Measurements from ENCODE around the gene POPDC2. TPM values are rescaled to one million over a fixed set of nuclear protein-coding genes. Genes with fewer than 3 reads are reported as not detected.
"Not testable (repeated sequence)": the region's sequence is repeated elsewhere in the genome, so short reads cannot be mapped to it uniquely, and the experiment has no call there.

The POPDC2 gene
- total and polyA plus RNA-seq, 9 donors = 8.6 to 30.2 (median 13.6) TPM

DNA sequence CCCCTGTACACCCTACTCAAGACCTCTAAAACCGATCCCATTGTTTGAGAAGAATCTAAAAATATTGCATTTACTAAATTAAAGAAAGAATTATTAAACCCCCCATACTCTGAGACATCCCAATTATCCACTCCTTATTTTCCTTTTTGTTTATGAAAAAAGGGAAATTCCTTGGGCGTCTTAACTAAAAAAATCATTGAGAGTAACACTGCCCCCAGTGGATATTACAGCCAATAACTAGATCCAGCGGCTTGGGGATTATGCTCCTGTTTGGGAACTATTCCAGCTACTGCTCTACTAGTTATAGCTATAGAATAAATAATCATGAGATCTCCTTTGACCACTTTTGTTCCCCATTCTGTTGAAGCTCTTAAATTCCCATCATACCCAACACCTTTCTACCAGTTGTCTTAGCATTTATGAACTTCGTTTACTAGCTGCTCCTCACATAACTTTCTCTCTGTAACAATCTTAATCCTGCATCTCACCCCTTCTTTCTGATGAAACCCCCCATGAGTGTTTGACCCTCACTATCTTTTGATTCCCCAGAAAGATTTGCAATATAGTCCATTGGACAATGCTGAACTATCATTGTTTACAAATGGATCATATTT is 29.8 kb upstream of the POPDC2 start:
- H3K4me3 ChIP-seq (ENCODE audit: low read length) = no peak overlapping the region
- H3K36me3 ChIP-seq (ENCODE audit: control insufficient read depth, insufficient read depth, low read length) = no peaks in the 10 kb centered on the region
- no peak overlapping the region for H3K27ac ChIP-seq (ENCODE audit: low read length)
- no peaks in the 10 kb centered on the region for H3K27me3 ChIP-seq (ENCODE audit: control insufficient read depth, insufficient read depth, low read length)
- WGBS (ENCODE audit: insufficient coverage) = 89% methylated on average over 1 of the region's 4 CpGs
- H3K9me3 ChIP-seq (replicated peaks; ENCODE audit: control insufficient read depth, low read depth, low read length) = no peaks in the 10 kb centered on the region
- peak; percentile 17 for DNase-seq
- no peaks in the 10 kb centered on the region for H3K4me1 ChIP-seq (ENCODE audit: control insufficient read depth, insufficient read depth, low read length)

DNA sequence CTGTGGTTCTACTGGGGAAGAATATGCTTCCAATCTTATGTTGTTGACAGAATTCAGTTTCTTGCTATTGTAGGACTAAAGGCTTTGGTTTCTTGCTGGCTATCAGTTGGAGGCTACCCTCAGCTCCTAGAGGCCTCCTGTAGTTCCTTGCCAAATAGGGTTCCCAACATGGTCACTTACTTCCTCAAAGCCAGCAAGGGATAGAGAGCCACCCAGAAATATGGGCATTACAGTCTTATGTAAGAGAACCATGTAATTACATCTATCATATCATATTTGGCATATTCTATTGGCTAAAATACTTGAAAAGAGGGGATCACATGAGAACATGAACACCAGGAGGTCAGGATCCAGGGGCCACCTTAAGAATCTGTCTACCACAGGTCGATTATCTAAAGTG is 23.0 kb upstream of the POPDC2 start:
- Histone ChIP-seq H3K4me3 (ENCODE audit: low read length) (no peak overlapping the region), H3K9me3 (replicated peaks; ENCODE audit: control insufficient read depth, low read depth, low read length) (no peaks in the 10 kb centered on the region), H3K4me1 (ENCODE audit: control insufficient read depth, insufficient read depth, low read length) (no peaks in the 10 kb centered on the region), H3K36me3 (ENCODE audit: control insufficient read depth, insufficient read depth, low read length) (no peaks in the 10 kb centered on the region), H3K27ac (ENCODE audit: low read length) (no peak overlapping the region), H3K27me3 (ENCODE audit: control insufficient read depth, insufficient read depth, low read length) (no peaks in the 10 kb centered on the region)
- no peak for DNase-seq
- WGBS (ENCODE audit: insufficient coverage) = no CpG with 5 or more reads among the region's 1 CpG

DNA sequence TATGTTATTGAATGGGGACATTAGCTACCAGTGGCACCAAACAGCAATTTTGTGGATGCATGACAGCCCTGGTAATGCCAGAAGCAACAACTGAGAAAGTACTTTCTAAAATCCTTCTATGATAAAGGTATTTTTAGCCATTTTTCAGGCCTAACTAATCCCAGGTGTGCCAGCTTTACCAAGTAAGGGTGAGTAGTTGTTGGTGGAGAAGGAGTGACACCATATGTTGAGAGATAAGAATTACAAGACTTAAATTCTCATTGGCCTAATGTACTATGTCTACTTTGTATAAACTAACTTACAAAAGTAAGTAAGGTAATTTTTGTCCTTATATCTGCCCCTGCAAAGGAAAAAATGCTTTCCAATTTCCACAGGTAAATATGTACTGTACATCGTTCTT is 20.9 kb upstream of the POPDC2 start:
- H3K27me3 ChIP-seq (ENCODE audit: control insufficient read depth, insufficient read depth, low read length) = no peaks in the 10 kb centered on the region
- WGBS (ENCODE audit: insufficient coverage) = no CpG with 5 or more reads among the region's 1 CpG
- no peaks in the 10 kb centered on the region for H3K9me3 ChIP-seq (replicated peaks; ENCODE audit: control insufficient read depth, low read depth, low read length)
- no peak overlapping the region for H3K27ac ChIP-seq (ENCODE audit: low read length)
- no peak overlapping the region for H3K4me3 ChIP-seq (ENCODE audit: low read length)
- DNase-seq = no peak
- no peaks in the 10 kb centered on the region for H3K36me3 ChIP-seq (ENCODE audit: control insufficient read depth, insufficient read depth, low read length)
- peaks cover 2% of the 10 kb centered on the region for H3K4me1 ChIP-seq (ENCODE audit: control insufficient read depth, insufficient read depth, low read length)

DNA sequence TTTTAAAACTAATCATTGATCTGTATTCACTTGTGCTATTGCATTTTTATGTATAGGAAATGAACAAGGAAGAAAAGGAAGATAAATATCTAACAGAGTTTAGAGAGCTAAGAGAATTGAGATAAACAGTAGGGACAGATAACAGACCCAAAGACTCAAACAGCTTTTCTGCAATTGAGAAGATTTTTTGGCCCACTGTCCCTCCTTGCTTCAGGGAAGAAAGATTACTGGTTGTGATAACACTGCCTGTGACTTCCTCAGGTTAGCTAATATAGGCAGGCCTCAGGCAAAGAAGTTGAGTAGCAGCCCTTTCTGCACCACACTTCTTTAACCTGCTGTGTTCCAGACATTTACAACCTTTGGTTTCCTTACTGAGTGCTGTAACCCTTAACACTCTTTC is 19.5 kb upstream of the POPDC2 start:
- Histone ChIP-seq H3K9me3 (replicated peaks; ENCODE audit: control insufficient read depth, low read depth, low read length) (no peaks in the 10 kb centered on the region), H3K4me1 (ENCODE audit: control insufficient read depth, insufficient read depth, low read length) (peaks cover 4% of the 10 kb centered on the region), H3K27me3 (ENCODE audit: control insufficient read depth, insufficient read depth, low read length) (no peaks in the 10 kb centered on the region), H3K4me3 (ENCODE audit: low read length) (no peak overlapping the region), H3K27ac (ENCODE audit: low read length) (no peak overlapping the region), H3K36me3 (ENCODE audit: control insufficient read depth, insufficient read depth, low read length) (no peaks in the 10 kb centered on the region)
- no peak for DNase-seq

GRCh38 chr3:119678209-119678608 is 17.8 kb upstream of the POPDC2 start:
- not testable (repeated sequence) for H3K9me3 ChIP-seq (replicated peaks; ENCODE audit: control insufficient read depth, low read depth, low read length); H3K4me1 ChIP-seq (ENCODE audit: control insufficient read depth, insufficient read depth, low read length); H3K4me3 ChIP-seq (ENCODE audit: low read length); H3K27ac ChIP-seq (ENCODE audit: low read length); H3K27me3 ChIP-seq (ENCODE audit: control insufficient read depth, insufficient read depth, low read length); DNase-seq
- 97% methylated on average over 6 of the region's 10 CpGs for WGBS (ENCODE audit: insufficient coverage)
- H3K36me3 ChIP-seq (ENCODE audit: control insufficient read depth, insufficient read depth, low read length) = peaks cover 13% of the 10 kb centered on the region

DNA sequence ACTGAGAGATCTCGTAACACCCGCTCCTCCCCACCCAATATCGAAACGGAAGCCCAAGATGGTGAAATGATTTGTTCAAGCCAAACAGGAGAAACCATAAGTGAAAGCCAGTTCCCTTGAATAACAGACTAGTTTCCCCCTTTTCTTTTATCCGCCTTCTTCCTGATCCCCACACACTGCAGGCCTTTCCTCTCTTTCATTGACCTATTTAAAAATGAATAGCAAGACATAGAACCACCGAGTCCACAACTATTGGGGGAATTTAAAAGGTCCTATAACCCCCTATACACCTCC is 17.2 kb upstream of the POPDC2 start:
- Histone ChIP-seq H3K4me1 (ENCODE audit: control insufficient read depth, insufficient read depth, low read length) (peaks cover 4% of the 10 kb centered on the region), H3K27ac (ENCODE audit: low read length) (peak overlapping the region; percentile 86), H3K27me3 (ENCODE audit: control insufficient read depth, insufficient read depth, low read length) (no peaks in the 10 kb centered on the region), H3K9me3 (replicated peaks; ENCODE audit: control insufficient read depth, low read depth, low read length) (no peaks in the 10 kb centered on the region), H3K36me3 (ENCODE audit: control insufficient read depth, insufficient read depth, low read length) (peaks cover 19% of the 10 kb centered on the region), H3K4me3 (ENCODE audit: low read length) (peak overlapping the region; percentile 65)
- DNase-seq = no peak
- 0% methylated on average over 2 of the region's 6 CpGs for WGBS (ENCODE audit: insufficient coverage)

DNA sequence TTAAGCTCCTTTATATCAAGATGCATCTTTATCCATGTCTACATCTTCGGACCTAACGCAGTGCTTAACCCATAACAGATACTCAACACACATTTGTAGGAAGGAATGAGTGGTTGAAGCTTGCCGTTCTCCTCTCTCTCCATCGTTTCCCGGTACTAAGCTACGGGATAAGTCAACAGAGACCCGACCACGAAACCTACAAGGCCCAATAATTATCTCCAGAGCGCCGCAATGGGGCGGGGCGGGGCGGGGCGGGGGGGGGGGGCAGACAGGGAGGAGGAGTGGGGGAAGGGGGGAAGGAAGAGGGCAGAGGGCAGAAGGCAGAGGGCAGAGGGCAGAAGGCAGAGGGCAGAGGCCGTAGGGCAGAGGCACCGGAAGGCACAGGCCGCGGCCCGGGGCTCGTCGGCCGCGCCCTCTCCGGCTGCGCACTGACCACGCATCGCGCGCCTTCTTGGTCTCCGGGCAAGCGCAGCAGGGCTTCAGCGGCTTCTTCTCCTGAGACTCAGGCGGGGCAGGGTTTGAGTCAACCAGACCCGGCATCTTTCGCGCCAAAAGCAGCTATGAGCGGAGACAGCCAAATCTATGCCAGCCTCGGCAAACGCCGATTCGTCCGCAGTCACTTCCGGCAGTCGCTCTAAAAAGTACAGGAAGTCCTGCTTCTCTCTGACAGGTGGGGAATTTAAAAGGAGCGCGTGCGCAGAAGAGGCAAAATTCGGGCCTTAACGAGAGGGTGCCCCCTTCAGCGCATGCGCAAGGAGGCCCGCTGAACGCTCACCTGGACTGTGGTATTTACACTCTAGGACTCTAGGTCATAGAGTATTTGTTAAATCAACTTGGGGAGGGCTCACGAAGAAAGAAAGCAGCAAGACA is 16.6 kb upstream of the POPDC2 start, which contains the start of gene COX17:
Gene COX17 (minus strand): TSS at position 636 of the 870 bp plus-strand sequence. CDS start 96 bp downstream, at position 540.
- WGBS (ENCODE audit: insufficient coverage) = under 1% methylated on average over 39 of the region's 54 CpGs
- H3K4me1 ChIP-seq (ENCODE audit: control insufficient read depth, insufficient read depth, low read length) = peaks cover 4% of the 10 kb centered on the region
- peak within 1 kb of the TSS; percentile 65 for H3K4me3 ChIP-seq (ENCODE audit: low read length)
- no peaks in the 10 kb centered on the region for H3K27me3 ChIP-seq (ENCODE audit: control insufficient read depth, insufficient read depth, low read length)
- peak; percentile 98 for DNase-seq
- peaks cover 19% of the 10 kb centered on the region for H3K36me3 ChIP-seq (ENCODE audit: control insufficient read depth, insufficient read depth, low read length)
- H3K27ac ChIP-seq (ENCODE audit: low read length) = peak within 1 kb of the TSS; percentile 86
- H3K9me3 ChIP-seq (replicated peaks; ENCODE audit: control insufficient read depth, low read depth, low read length) = no peaks in the 10 kb centered on the region

DNA sequence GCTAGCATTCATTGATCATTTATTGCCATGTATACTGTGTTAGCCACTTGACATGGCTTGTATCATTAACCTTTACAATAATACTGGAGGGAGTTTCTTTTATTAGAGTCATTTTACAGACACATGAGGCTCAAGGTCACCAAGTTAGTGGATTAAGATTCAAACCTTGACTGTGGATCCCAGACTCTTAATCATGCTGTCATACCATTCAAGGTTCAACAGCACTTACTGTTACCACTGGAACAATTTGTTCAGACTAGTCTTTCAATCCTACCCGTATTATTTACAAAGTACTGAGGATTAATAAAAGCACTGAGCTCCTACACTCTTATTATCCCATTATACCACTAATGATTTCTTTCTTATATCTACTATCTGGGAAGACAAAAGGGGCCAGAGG is 15.6 kb upstream of the POPDC2 start:
- H3K36me3 ChIP-seq (ENCODE audit: control insufficient read depth, insufficient read depth, low read length) = peaks cover 19% of the 10 kb centered on the region
- H3K4me3 ChIP-seq (ENCODE audit: low read length) = peak overlapping the region; percentile 65
- DNase-seq = no peak
- H3K27ac ChIP-seq (ENCODE audit: low read length) = peak overlapping the region; percentile 86
- WGBS (ENCODE audit: insufficient coverage) = 100% methylated on average over 1 of the region's 1 CpG
- peaks cover 4% of the 10 kb centered on the region for H3K4me1 ChIP-seq (ENCODE audit: control insufficient read depth, insufficient read depth, low read length)
- no peaks in the 10 kb centered on the region for H3K27me3 ChIP-seq (ENCODE audit: control insufficient read depth, insufficient read depth, low read length)
- H3K9me3 ChIP-seq (replicated peaks; ENCODE audit: control insufficient read depth, low read depth, low read length) = no peaks in the 10 kb centered on the region

- DNase-seq = no peak
- H3K36me3 ChIP-seq (ENCODE audit: control insufficient read depth, insufficient read depth, low read length) = peaks cover 19% of the 10 kb centered on the region
- no peaks in the 10 kb centered on the region for H3K9me3 ChIP-seq (replicated peaks; ENCODE audit: control insufficient read depth, low read depth, low read length)
- no CpG with 5 or more reads among the region's 5 CpGs for whole genome bisulfite sequencing (ENCODE audit: insufficient coverage)
- H3K27me3 ChIP-seq (ENCODE audit: control insufficient read depth, insufficient read depth, low read length) = no peaks in the 10 kb centered on the region
- H3K4me1 ChIP-seq (ENCODE audit: control insufficient read depth, insufficient read depth, low read length) = peaks cover 4% of the 10 kb centered on the region
- no peak overlapping the region for H3K4me3 ChIP-seq (ENCODE audit: low read length)
- H3K27ac ChIP-seq (ENCODE audit: low read length) = no peak overlapping the region
Measured at GRCh38 chr3:119675188-119675874, 14.9 kb upstream of the POPDC2 start.

DNA sequence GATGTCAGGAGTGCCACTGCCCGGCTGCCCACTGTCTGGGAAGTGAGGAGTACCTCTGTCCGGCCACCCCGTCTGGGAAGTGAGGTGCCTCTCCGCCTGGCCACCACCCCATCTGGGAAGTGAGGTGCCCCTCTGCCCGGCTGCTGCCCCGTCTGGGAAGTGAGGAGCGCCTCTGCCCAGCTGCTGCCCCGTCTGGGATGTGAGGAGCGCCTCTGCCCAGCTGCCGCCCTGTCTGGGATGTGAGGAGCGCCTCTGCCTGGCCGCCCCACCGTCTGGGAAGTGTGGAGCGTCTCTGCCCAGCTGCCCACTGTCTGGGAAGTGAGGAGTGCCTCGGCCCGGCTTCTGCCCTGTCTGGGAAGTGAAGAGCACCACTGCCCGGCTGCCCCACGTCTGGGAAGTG is 13.5 kb upstream of the POPDC2 start:
- Histone ChIP-seq H3K4me3 (ENCODE audit: low read length) (no peak overlapping the region), H3K27ac (ENCODE audit: low read length) (no peak overlapping the region), H3K36me3 (ENCODE audit: control insufficient read depth, insufficient read depth, low read length) (peaks cover 22% of the 10 kb centered on the region), H3K9me3 (replicated peaks; ENCODE audit: control insufficient read depth, low read depth, low read length) (no peaks in the 10 kb centered on the region), H3K27me3 (ENCODE audit: control insufficient read depth, insufficient read depth, low read length) (no peaks in the 10 kb centered on the region), H3K4me1 (ENCODE audit: control insufficient read depth, insufficient read depth, low read length) (peaks cover 5% of the 10 kb centered on the region)
- 91% methylated on average over 12 of the region's 18 CpGs for WGBS (ENCODE audit: insufficient coverage)
- no peak for DNase-seq

Data from muscle of leg (tissue), 11 donors.